H1 (cell line): Measurements from ENCODE around the gene CALM1. TPM values are rescaled to one million over a fixed set of nuclear protein-coding genes. Genes with fewer than 3 reads are reported as not detected.

Experiments used
- NRF1 ChIP-seq: IDR thresholded peaks from 2 replicates; pipeline ENCODE4 v1.6.1; 2011; ENCODE audit warnings: mild to moderate bottlenecking, low read depth, low read length, improper control_type of control experiment
- POLR2A ChIP-seq, 2 experiments: IDR thresholded peaks; 1 replicate in 1 of 2; 2 replicates in 1 of 2; pipeline ENCODE4 v1.6.1; 2011; ENCODE audit warnings: low read depth in 2 of 2, low read length in 2 of 2, mild to moderate bottlenecking in 2 of 2; ENCODE audit errors: control extremely low read depth in 1 of 2
- polyA plus RNA-seq, 7 experiments: library from polyadenylated mRNA; depleted of rRNA in 3 of 7; stranded (reverse) in 5 of 7; unstranded in 2 of 7; fragments of >200 nt in 5 of 7; fragments of 200-250 nt in 2 of 7; gene quantifications; 1 replicate in 5 of 7; 2 replicates in 1 of 7; 4 replicates in 1 of 7; pipeline versions ENCODE4 v1.2.1 to v1.2.3, GENCODE V29; 2011 to 2013; ENCODE audit warnings: missing spikeins in 2 of 7, mixed read lengths in 2 of 7
- total RNA-seq: library from RNA; stranded (reverse); fragmentation: NEBNext Ultra II Directional; extraction: Animal tissue kit (Norgen Biotek cat#: 25700); gene quantifications from 2 replicates; pipeline ENCODE4 v1.2.1, GENCODE V29; 2021
- TF ChIP-seq, protein P1 (sequence below): fragments of 300-600 bp; sonication (generic); IDR thresholded peaks from 2 replicates; pipeline ENCODE4 v1.7.1; 2012; ENCODE audit warnings: low read length, moderate library complexity, mild to moderate bottlenecking, inconsistent platforms; ENCODE audit not compliant: insufficient replicate concordance

Gene CALM1
- total and polyA plus RNA-seq, 2 of the 8 experiments (the other 6 are each of a cell fraction or from before 2014, with no cell fraction given) = 285 to 422 TPM

DNA sequence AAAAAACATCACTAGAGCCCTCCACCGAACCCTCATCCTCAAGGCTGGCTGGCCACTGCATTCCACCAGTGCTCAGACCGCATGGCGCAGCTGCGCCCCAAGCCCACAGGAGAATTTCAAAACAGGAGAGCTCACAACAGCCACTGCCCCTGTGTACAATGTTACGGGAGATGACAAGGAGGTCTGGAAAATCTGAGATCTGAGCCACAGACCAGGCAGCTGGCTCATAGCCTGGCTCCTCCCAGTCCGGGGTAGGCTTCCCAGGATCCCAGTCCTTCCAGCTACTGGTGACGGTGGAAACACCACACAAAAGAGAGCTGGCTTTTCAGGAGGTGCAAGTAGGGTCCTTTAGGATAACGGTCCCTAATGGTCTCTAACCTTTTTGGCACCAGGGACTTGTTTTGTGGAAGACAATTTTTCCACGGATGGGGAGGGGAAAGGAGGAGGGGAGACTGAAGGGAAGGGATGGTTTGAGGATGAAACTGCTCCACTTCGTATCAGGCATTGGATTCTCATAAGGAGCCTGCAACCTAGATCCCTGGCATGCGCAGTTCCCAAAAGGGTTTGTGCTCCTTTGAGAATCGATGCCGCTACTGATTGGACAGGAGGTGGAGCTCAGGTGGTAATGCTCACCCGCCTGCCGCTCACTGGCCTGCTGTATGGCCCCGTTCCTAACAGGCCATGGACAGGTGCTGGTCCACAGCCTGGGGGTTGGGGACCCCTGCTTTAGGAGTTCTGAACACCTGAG lies 42.1 kb upstream of the CALM1 start (continued):
- TF ChIP-seq, protein P1, sequence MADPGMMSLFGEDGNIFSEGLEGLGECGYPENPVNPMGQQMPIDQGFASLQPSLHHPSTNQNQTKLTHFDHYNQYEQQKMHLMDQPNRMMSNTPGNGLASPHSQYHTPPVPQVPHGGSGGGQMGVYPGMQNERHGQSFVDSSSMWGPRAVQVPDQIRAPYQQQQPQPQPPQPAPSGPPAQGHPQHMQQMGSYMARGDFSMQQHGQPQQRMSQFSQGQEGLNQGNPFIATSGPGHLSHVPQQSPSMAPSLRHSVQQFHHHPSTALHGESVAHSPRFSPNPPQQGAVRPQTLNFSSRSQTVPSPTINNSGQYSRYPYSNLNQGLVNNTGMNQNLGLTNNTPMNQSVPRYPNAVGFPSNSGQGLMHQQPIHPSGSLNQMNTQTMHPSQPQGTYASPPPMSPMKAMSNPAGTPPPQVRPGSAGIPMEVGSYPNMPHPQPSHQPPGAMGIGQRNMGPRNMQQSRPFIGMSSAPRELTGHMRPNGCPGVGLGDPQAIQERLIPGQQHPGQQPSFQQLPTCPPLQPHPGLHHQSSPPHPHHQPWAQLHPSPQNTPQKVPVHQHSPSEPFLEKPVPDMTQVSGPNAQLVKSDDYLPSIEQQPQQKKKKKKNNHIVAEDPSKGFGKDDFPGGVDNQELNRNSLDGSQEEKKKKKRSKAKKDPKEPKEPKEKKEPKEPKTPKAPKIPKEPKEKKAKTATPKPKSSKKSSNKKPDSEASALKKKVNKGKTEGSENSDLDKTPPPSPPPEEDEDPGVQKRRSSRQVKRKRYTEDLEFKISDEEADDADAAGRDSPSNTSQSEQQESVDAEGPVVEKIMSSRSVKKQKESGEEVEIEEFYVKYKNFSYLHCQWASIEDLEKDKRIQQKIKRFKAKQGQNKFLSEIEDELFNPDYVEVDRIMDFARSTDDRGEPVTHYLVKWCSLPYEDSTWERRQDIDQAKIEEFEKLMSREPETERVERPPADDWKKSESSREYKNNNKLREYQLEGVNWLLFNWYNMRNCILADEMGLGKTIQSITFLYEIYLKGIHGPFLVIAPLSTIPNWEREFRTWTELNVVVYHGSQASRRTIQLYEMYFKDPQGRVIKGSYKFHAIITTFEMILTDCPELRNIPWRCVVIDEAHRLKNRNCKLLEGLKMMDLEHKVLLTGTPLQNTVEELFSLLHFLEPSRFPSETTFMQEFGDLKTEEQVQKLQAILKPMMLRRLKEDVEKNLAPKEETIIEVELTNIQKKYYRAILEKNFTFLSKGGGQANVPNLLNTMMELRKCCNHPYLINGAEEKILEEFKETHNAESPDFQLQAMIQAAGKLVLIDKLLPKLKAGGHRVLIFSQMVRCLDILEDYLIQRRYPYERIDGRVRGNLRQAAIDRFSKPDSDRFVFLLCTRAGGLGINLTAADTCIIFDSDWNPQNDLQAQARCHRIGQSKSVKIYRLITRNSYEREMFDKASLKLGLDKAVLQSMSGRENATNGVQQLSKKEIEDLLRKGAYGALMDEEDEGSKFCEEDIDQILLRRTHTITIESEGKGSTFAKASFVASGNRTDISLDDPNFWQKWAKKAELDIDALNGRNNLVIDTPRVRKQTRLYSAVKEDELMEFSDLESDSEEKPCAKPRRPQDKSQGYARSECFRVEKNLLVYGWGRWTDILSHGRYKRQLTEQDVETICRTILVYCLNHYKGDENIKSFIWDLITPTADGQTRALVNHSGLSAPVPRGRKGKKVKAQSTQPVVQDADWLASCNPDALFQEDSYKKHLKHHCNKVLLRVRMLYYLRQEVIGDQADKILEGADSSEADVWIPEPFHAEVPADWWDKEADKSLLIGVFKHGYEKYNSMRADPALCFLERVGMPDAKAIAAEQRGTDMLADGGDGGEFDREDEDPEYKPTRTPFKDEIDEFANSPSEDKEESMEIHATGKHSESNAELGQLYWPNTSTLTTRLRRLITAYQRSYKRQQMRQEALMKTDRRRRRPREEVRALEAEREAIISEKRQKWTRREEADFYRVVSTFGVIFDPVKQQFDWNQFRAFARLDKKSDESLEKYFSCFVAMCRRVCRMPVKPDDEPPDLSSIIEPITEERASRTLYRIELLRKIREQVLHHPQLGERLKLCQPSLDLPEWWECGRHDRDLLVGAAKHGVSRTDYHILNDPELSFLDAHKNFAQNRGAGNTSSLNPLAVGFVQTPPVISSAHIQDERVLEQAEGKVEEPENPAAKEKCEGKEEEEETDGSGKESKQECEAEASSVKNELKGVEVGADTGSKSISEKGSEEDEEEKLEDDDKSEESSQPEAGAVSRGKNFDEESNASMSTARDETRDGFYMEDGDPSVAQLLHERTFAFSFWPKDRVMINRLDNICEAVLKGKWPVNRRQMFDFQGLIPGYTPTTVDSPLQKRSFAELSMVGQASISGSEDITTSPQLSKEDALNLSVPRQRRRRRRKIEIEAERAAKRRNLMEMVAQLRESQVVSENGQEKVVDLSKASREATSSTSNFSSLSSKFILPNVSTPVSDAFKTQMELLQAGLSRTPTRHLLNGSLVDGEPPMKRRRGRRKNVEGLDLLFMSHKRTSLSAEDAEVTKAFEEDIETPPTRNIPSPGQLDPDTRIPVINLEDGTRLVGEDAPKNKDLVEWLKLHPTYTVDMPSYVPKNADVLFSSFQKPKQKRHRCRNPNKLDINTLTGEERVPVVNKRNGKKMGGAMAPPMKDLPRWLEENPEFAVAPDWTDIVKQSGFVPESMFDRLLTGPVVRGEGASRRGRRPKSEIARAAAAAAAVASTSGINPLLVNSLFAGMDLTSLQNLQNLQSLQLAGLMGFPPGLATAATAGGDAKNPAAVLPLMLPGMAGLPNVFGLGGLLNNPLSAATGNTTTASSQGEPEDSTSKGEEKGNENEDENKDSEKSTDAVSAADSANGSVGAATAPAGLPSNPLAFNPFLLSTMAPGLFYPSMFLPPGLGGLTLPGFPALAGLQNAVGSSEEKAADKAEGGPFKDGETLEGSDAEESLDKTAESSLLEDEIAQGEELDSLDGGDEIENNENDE = no peak
- no peak for TF ChIP-seq NRF1
- TF ChIP-seq POLR2A (IDR thresholded peaks at IDR 0.05; ENCODE audit: control extremely low read depth in 1 of 2, low read depth in 2 of 2, low read length in 2 of 2) = no peak
- TF ChIP-seq, all 59 proteins: peak for 0
